ENCODE data around the gene PROC.

PROC gene

GRCh38 chr2:127400897-127401756 lies 17.1 kb upstream of the PROC start (continued):
- no peak for TF ChIP-seq FEZF1 (tag by site-specific recombination; IDR thresholded peaks at IDR 0.05)

- Histone ChIP-seq H3K9me3 (ENCODE audit: control insufficient read depth, insufficient read depth, low read depth, low read length) (no peaks in the 10 kb centered on the region), H3K4me3 (ENCODE audit: low read depth, low read length) (no peak overlapping the region), H3K4me1 (ENCODE audit: control insufficient read depth, insufficient read depth, low read length) (peaks cover 5% of the 10 kb centered on the region), H3K36me3 (ENCODE audit: control insufficient read depth in 2 of 2, insufficient read depth in 1 of 2, low read length in 2 of 2) (no peaks in the 10 kb centered on the region), H3K27ac (ENCODE audit: extremely low read depth, low read depth, low read length) (no peak overlapping the region; the same call in 1 of the 2 replicates)
- CTCF ChIA-PET: interaction anchor here (0.6 to 2.7 kb wide), 6 partner anchors 12 to 77 kb away, joined by 3 to 8 read pairs (median 4); no protein-coding TSS in a partner anchor
- POLR2A ChIA-PET: interaction anchor here (0.9 to 1.6 kb wide), 3 partner anchors 9 to 124 kb away, joined by 3 to 5 read pairs (median 5); partner anchors contain the start of genes IWS1 and MAP3K2
- no peak for TF ChIP-seq BCL11B (tag by site-specific recombination; IDR thresholded peaks at IDR 0.05; ENCODE audit: low read depth)
- TF ChIP-seq ZBTB1 (tag by site-specific recombination; IDR thresholded peaks at IDR 0.05): no peak
- TF ChIP-seq ZNF623 (tag by site-specific recombination; IDR thresholded peaks at IDR 0.05): no peak
- TF ChIP-seq ZSCAN5A (tag by site-specific recombination; IDR thresholded peaks at IDR 0.05): no peak
- no peak for TF ChIP-seq ZNF266 (tag by site-specific recombination; IDR thresholded peaks at IDR 0.05; ENCODE audit: low read depth)
- 0 out of 2 replicates have a peak, but pooled peaks have one; percentile 0 for TF ChIP-seq SP7 (tag by site-specific recombination; IDR thresholded peaks at IDR 0.05)
- TF ChIP-seq OSR2 (tag by site-specific recombination; IDR thresholded peaks at IDR 0.05): no peak
- 0 out of 2 replicates have a peak, but pooled peaks have one; percentile 0 for TF ChIP-seq ZEB2 (tag by site-specific recombination; IDR thresholded peaks at IDR 0.05)
- no peak for TF ChIP-seq ZNF558 (tag by site-specific recombination; IDR thresholded peaks at IDR 0.05)
These were observed 16.2 kb upstream of the PROC start for GRCh38 chr2:127401757-127402695.

DNA sequence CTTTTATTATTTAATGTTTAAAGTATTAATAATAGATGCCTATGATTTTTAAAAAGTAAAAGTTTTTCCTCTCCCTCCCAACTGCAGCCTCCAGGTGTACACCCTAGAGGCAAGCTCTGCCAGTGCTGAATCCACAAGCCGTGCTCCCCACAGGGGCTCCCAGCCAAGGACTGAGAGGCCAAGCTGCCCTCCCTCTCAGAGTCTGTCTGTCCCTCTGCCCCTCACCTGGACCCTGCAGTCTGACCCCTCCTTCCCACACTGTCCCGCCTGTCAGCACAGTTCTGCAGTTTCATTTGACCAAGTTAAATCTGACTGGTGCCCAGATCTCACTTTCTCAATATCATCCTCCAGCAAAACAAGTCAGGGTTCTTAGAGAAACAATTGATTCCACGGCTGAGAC lies 14.8 kb upstream of the PROC start:
- Histone ChIP-seq H3K27ac (ENCODE audit: extremely low read depth, low read depth, low read length) (no peak overlapping the region), H3K9me3 (ENCODE audit: control insufficient read depth, insufficient read depth, low read depth, low read length) (no peaks in the 10 kb centered on the region), H3K4me3 (ENCODE audit: low read depth, low read length) (no peak overlapping the region), H3K4me1 (ENCODE audit: control insufficient read depth, insufficient read depth, low read length) (peaks cover 5% of the 10 kb centered on the region), H3K36me3 (ENCODE audit: control insufficient read depth in 2 of 2, insufficient read depth in 1 of 2, low read length in 2 of 2) (no peaks in the 10 kb centered on the region)
- ChIA-PET CTCF (interaction anchor here (0.6 kb wide), 1 partner anchor 228 kb away, joined by 3 read pairs; no protein-coding TSS in a partner anchor), POLR2A (interaction anchor here (0.9 kb wide), 1 partner anchor 15 kb away, joined by 3 read pairs; no protein-coding TSS in a partner anchor)
- TF ChIP-seq ZNF555 (tag by site-specific recombination; conservative IDR thresholded peaks at IDR 0.05) (no peak), ZNF792 (tag by site-specific recombination; IDR thresholded peaks at IDR 0.05) (no peak), ZBTB1 (tag by site-specific recombination; IDR thresholded peaks at IDR 0.05) (no peak), ZNF416 (tag by site-specific recombination; IDR thresholded peaks at IDR 0.05) (no peak), ZBTB8A (tag by site-specific recombination; IDR thresholded peaks at IDR 0.05) (no peak)
- TF ChIP-seq, protein P1, sequence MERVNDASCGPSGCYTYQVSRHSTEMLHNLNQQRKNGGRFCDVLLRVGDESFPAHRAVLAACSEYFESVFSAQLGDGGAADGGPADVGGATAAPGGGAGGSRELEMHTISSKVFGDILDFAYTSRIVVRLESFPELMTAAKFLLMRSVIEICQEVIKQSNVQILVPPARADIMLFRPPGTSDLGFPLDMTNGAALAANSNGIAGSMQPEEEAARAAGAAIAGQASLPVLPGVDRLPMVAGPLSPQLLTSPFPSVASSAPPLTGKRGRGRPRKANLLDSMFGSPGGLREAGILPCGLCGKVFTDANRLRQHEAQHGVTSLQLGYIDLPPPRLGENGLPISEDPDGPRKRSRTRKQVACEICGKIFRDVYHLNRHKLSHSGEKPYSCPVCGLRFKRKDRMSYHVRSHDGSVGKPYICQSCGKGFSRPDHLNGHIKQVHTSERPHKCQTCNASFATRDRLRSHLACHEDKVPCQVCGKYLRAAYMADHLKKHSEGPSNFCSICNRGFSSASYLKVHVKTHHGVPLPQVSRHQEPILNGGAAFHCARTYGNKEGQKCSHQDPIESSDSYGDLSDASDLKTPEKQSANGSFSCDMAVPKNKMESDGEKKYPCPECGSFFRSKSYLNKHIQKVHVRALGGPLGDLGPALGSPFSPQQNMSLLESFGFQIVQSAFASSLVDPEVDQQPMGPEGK (tag by site-specific recombination; IDR thresholded peaks at IDR 0.05): no peak
- TF ChIP-seq, protein P2, sequence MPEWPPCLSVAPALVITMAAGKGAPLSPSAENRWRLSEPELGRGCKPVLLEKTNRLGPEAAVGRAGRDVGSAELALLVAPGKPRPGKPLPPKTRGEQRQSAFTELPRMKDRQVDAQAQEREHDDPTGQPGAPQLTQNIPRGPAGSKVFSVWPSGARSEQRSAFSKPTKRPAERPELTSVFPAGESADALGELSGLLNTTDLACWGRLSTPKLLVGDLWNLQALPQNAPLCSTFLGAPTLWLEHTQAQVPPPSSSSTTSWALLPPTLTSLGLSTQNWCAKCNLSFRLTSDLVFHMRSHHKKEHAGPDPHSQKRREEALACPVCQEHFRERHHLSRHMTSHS (tag by site-specific recombination; IDR thresholded peaks at IDR 0.05): no peak

Measured in HEK293 (cell line).